ENCODE measurements around the gene ZP1.
"Not testable (repeated sequence)": the region's sequence is repeated elsewhere in the genome, so short reads cannot be mapped to it uniquely, and the experiment has no call there.

Gene ZP1, protein sequence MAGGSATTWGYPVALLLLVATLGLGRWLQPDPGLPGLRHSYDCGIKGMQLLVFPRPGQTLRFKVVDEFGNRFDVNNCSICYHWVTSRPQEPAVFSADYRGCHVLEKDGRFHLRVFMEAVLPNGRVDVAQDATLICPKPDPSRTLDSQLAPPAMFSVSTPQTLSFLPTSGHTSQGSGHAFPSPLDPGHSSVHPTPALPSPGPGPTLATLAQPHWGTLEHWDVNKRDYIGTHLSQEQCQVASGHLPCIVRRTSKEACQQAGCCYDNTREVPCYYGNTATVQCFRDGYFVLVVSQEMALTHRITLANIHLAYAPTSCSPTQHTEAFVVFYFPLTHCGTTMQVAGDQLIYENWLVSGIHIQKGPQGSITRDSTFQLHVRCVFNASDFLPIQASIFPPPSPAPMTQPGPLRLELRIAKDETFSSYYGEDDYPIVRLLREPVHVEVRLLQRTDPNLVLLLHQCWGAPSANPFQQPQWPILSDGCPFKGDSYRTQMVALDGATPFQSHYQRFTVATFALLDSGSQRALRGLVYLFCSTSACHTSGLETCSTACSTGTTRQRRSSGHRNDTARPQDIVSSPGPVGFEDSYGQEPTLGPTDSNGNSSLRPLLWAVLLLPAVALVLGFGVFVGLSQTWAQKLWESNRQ

DNA sequence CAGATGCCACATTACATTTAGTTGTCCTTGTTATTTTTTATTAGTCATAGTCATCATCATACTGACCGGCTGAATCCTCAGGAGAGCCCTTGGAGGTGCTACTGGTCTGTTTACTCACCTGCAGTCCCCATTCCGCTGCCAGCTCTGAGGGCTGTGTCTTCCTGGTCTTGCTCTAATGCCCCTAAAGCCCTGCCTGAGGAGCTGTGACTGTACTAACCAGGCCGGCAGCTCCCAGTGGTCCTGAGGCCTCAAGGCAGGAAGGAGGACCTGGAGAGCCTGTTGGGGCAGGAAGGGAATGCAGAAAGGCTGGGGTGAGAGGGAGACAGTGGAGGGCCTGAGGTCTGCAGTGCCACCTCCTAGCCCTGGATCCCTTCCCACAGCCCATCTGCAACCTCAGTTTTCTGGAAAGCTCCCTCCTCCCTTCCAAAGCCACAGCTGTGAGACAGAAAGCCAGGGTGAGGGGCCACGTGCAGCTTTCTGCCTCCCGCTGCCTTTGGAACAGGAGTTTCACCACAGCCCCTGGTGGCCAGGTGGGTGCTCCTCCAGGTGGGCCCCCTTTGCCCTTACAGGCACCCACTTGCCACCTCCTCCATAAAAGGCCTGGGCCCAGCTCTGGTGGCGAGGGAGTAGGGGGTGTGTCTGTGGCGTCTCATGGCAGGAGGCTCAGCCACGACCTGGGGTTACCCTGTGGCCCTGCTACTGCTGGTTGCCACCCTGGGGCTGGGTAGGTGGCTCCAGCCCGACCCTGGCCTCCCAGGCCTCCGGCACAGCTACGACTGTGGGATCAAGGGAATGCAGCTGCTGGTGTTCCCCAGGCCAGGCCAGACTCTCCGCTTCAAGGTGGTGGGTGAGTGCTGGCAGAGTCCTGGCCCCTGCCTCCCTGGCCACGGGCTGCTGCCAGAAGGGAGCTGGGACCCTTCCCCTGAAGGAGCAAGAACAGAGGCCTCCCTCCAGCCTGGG lies at the start of gene ZP1:
Gene ZP1 (plus strand): TSS at position 632 of the 960 bp plus-strand sequence. CDS start 20 bp downstream, at position 652.
- no peak for DNase-seq

DNA sequence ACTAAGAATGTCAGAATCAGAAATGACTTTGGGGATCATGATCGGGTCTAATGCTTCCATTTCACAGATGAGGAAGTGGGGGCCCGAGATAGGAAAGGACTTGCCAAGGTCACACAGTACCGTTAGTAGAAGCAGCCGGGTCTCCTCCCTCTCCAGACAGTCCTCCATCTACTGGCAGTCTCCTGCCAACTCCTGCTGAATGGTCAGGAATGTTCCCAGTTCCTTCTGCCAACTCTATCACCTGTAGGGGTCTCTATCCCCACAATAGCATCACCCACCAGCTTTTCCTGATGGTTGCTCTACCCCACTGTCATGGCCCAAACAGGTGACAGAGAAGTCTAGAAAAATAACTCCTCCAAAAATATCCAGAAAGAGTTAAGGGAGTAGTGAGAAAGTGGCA lies 49.3 kb upstream of the ZP1 start:
- no peak for DNase-seq

DNA sequence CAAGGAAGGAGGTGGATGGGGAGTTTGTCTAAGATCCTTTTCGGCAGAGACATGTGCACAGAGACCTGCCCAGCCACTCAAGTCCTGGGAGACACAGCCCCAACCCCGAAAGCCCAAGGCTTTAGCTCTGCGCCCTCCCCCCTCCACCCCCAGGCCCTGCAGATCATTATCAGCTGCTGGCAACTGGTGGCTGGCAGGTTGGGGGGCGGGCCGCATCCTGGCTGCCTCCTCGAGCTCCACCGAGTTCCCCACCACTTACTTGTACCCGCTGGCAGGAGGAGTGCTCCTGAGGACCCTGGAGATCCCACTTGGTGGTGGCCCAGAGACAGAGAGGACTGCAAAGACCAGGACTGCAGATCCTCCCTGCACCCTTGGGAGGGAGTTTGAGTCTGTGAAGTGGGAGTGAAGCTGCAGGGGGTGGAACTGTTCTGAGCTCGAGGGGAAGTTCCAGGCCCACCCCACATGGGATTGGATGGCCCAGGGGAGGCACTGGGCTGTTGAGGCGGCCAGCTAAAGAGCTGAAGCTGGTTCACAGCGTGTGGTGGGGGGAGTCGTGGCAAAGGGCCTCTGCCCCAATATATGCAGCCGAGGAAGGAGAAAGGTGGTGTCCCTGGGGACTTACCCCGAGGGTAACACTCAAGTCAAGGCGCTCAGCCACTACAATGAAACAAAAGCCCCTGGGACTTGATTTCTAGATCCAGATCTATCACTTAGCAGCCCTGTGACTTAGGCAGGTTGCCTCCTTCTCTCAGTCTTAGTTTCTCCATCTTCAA lies 45.3 kb upstream of the ZP1 start:
- no peak for DNase-seq

DNA sequence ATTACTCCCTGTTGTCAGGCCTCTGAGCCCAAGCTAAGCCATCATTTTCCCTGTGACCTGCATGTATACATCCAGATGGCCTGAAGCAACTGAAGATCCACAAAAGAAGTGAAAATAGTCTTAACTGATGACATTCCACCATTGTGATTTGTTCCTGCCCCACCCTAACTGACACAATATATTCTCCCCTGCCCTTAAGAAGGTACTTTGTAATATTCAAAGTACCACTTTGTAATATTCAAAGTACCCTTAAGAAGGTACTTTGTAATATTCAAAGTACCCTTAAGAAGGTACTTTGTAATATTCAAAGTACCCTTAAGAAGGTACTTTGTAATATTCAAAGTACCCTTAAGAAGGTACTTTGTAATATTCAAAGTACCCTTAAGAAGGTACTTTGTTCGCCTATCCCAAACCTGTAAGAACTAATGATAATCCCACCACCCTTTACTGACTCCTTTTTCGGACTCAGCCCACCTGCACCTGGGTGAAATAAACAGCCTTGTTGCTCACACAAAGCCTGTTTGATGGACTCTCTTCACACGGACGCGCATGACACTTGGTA lies 43.5 kb upstream of the ZP1 start:
- not testable (repeated sequence) for DNase-seq

DNA sequence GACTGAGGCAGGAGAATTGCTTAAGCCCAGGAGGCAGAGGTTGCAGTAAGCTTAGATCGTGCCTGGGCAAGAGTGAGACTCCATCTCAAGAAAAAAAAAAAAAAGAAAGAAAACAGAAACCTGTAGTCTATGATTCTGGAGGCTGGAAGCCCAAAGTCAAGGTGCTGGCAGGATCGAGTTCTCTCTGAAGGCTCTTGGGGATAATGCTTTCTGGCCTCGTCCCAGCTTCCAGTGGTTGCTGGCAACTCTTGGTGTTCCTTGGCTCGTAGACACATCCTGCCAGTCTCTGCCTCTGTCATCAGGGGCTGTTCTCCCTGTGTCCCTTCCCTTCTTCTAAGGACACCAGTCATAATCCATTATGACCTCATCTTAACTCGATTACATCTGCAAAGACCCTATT lies 42.2 kb upstream of the ZP1 start:
- DNase-seq: no peak

DNA sequence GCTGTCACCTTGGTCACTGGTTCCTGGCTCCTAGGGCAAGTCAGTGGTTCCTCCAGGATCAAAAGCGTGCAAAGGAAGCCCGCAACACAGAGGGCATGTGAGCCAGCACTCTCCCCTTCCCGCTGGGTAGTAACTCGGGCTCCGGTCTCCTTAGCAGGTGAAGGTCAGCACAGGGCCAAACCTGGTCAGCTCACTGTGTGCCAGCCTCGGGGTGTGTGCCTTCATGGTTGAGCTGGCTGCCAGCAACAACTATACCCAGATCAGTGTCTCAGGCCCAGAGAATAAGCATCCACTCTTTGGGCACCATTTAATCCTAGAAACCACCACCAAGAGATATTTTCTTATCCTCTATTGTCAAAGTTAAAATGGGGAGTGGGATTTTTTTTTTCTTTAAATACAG lies 41.6 kb upstream of the ZP1 start:
- no peak for DNase-seq

DNA sequence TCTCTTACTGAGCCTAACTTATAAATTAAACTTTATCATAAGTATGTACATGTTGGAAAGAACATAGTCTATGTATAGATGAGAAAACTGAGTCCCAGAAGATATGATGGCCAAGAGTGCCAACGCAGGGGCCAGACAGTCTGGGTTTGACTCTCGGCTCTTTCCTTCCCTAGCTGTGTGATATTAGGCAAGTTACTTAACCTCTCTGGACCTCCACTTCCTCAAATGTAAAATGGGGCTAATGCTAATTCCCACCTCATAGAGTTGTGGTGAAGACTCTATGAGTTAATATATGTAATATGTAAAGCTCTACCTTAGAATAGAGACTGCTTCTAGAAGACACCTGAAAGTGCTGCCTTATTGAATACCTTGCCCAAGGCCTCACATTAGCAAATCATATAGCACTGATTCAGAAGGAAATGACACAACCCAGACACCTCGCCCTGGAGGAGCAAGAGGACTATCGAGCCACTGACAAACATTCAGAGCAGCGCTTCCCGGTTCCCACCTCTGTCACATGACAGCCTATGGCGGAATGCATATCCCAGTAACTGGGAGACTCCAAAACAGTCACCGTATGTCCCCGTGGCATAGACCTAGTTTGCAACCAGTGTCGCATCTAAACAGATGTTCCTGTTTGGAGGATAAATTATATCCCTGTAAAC lies 36.7 kb upstream of the ZP1 start:
- DNase-seq: no peak

DNA sequence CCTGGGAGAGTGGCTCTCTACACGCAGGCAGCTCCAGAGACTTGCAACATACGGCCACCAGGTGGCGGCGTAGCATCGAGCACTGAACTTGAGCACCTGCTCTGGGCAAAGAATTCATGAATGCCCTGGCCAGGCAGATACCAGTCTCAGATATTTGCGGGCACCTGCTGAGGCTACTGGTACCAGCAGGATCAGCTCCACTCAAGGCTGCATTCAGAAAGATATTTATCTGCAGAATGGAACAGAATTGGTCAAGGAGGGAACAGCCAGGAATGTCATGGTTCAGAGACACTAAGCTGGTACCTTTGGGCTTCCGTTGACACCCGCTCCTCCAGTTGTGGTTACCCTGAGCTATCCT lies 36.2 kb upstream of the ZP1 start:
- peak; percentile 77 for DNase-seq

DNA sequence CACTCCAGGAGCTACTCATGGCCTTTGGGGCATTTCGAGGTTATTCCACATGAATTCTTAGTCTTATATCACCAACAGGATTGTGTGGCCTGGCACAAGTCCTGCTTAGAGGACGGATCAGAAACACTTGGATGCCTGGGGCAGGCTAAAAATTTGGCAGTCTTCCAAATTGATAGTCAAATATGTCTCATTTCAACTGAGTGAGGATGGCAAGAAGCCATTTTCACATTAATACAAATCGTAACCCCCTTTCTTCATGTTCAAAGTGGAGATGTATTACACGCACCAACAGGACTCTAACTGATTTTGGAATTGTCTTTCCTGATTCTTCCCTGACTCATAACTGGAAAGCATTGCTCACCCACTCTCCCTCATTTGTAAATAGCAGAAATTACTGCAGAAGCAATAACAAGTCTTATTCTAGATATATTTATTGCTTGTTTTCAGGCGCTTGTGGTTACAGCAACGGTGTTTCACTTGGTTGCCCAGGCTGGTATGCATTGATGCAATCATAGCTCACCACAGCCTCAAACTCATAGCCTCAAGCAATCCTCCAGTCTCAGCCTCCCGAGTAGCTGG lies 35.8 kb upstream of the ZP1 start:
- DNase-seq: no peak

DNA sequence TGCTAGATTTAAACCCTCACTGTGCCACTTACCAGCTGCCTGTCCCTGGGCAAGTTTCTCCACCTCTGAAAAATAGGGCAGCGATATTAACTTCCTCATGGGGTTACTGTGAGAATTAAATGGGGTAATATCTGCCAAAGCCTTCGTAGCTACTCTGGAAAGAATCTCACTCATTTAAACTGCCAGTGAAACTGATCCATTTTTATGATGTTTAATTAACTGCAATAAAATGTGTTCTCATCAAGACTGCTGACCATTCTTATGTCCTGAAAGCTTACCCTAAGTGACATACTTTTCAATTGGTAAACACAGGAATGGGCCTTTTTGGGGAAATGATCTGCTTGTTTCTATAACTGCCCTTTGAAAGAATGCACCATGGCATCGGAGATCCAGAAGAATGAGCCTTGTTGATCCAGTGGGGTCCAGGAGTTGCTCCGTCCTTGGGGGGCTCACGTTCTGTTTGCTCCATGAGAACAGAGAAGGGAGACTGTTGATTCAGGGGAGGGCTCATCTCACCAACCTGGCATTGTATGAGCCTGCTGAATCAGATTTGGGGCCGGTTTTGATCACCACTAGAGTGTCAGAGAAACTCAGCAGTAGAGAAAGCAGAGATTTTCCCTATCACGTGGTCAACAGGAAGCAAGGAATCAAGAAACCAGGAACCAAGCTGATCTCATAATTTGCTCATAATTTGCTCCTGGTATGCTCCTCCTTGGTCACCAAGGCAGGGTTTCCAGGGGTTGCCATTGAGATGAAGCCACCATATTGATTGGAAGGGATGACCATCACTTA lies 32.4 kb upstream of the ZP1 start:
- no peak for DNase-seq

DNA sequence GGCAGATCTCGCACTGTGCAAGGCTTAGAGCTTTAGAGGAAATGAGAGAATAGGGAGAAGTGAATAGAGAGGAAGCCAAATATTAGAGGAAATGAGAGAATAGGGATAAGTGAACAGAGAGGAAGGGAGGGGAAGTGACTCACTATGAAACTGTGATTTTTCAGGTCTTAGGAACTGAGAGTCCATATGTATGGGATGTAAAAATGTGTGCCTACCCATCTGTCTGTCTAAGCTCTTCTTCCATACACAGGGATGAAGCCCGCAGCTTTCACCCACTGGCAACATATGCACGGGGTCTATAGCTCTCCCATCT lies 31.9 kb upstream of the ZP1 start:
- no peak for DNase-seq

DNA sequence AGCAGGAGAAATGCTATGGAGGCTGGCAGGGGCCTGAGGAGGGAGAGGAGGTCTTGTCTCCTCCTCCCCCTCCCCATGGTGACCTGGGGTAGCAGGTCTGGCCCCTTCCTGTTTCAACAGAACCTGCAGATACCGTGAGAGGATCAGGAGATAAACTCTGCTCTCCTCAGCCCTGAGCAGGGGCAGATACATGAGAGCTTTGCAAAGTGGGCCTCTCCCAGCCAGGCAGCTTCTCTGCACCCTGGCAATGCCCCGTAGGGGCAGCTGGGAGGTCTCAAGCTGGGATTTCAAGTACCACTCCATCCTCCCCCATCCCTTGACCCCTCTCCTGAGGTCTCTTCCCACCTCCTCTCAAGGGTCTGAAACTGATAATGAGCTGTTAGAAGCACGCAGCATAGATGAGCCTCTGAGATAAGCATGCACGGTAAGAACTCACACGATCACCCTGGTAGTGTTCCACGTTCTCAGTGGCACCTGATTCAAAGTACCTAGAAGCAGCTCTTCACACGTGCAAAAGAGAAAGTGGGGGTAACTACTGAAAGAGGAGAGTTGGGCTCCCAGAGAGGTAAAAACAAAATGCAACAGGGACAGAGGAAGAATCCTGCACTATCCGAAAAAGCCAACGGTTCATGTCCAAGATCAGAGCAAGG lies 30.4 kb upstream of the ZP1 start:
- no peak for DNase-seq

DNA sequence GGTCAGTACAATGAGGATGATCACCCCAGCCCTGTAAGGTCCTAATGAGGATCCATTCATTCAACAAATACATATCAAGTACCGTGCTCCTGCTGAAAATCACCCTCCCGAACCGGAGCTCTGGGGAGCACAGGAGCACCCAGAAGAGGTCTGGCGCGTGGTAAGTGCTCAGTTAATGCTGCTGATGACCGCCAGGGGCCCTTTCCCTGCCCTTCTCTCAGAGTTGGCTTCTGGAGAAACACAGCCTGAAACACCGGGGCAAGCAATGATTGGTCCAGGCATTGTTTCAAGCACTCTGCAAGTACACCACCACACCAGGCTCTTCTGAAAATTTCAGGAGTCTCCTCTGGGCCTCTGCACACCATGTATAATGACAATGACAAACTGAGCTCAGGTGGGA lies 29.2 kb upstream of the ZP1 start:
- DNase-seq: no peak

DNA sequence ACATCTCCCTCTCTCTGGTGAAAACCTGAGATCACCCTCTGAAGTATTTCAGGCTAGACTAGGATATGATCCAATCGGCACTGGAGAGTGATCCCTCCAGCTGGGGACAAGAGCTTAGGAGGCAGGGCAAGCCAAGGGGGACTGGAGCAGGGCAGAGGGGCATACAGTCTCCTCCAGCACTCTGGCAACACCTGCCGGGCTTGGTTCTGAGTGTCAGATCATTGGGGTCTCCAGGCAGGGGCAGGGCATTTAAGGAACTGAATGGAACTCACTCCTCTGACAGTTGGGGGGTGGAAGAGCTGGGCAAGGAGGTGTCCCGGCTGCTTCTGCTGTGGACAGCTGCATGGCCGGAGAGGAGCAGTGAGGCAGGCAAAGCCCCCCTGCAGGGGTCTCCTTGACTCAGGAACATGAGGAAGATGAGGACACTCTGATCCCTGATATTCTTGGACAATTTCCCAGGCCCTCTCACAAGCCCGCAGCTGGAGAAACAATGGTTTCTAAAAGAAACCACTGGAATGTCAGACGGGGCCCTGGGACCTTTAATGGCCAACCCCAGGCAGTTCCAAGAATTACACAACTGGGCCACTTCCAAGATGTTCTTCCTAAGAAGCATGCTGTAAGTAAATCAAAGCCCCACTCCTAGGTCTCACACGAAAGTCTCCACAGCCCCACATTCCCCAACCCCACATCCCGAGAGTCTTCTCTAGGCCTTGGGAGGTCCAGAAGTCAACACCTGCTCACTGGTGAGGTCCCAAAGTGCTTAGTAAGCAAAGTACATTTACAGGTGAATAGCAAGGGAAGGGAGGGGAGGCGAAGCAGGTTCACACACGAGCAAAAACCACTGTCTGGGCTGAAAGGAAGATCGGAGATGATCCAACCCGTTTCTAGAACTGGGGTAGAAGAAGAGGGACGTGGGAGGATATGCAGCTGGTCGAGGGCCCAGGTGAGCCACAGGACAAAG lies 26.6 kb upstream of the ZP1 start:
- no peak for DNase-seq

DNA sequence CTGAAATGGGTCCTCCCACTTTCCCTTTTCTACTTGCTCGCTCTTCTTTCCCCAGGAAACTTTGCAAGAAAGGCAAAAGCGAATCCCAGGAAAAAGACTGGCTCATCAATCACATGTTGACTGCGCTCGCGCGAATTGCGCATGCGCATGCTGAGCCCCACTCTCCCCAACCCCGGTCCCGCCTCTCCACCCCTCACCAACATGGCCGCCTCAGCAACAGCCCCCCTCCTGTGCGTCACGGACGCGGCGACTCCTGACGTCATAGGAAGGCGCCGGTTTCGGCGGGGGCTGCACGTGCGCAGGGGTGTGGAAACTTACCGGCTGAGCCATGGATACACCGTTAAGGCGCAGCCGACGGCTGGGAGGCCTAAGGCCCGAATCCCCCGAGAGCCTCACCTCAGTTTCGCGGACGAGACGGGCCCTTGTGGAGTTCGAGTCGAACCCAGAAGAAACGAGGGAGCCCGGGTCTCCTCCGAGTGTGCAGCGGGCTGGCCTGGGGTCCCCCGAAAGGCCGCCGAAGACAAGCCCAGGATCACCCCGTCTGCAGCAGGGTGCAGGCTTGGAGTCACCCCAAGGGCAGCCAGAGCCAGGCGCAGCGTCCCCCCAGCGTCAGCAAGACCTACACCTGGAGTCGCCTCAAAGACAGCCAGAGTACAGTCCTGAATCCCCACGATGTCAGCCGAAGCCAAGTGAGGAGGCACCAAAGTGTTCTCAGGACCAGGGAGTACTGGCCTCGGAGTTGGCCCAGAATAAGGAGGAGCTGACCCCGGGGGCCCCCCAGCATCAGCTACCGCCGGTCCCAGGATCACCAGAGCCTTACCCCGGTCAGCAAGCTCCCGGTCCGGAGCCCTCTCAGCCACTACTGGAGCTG lies 25.3 kb upstream of the ZP1 start, which contains the start of gene CCDC86:
Gene CCDC86 (plus strand): TSS at position 317 of the 871 bp plus-strand sequence. CDS start 12 bp downstream, at position 329.
- DNase-seq: peak; percentile 98

DNA sequence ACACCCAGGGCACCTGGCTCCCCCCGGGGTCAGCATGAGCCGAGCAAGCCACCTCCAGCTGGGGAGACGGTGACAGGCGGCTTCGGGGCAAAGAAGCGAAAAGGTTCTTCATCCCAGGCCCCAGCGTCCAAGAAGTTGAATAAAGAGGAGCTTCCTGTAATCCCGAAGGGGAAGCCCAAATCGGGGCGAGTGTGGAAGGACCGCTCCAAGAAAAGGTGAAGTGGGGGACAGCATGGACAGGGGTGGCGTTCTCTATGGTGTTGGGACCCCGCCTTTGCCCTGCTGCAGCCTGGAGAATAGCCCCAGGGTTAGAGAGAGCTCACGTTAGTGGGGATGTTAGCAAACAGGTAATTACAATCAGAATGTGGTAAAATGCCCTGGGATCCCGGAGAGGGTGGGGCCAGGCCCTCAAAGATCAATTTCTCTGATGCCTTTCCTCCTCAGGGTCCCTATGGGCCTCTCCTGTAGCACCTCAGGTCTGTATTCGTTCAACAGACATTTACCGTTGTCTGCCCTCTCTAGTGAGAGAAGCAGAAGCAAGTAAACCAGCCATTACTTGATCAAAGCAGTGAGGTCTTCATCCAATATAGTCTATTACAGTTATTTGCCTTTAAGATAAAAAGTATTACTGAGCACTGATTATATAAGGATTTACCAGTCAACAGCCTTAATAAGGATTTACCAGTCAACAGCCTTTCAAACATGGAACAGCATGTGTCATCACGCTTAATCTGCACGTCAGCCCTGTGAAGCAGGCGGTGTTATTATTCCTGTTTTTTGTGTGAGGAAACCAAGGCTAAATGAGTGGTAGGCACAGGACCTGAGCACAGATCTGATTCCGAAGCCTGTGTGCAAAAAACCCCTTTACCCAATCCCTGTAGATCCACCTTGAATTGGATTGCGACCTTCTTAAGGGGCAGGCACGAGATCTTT lies 24.4 kb upstream of the ZP1 start:
- no peak for DNase-seq

All from CD4-positive, alpha-beta T cell treated with Interleukin-17A for 1 hour (primary cell).